ENCODE results near the gene MUL1.

Gene MUL1

GRCh38 chr1:20507564-20508410, at the start of gene MUL1:
TSS of gene MUL1 (minus strand) at chr1:20508151. CDS start at chr1:20508024, 127 bp downstream.
- Histone ChIP-seq H3K4me1 (ENCODE audit: insufficient read depth, low read length) (peaks cover 17% of the 10 kb centered on the region), H3K27me3 (ENCODE audit: insufficient read depth, low read length) (peaks cover 5% of the 10 kb centered on the region), H3K36me3 (ENCODE audit: insufficient read depth, low read length) (peaks cover 13% of the 10 kb centered on the region), H3K4me3 (ENCODE audit: low read length) (peak within 1 kb of the TSS; percentile 83), H2AFZ (ENCODE audit: low read depth, low read length) (peak within 1 kb of the TSS; percentile 65), H3K9me3 (ENCODE audit: low read length) (no peaks in the 10 kb centered on the region)

GRCh38 chr1:20555758-20556120, 47.8 kb upstream of the MUL1 start:
- H3K4me3 ChIP-seq (ENCODE audit: low read length), result no peak overlapping the region
- H3K27me3 ChIP-seq (ENCODE audit: insufficient read depth, low read length), result peaks cover 82% of the 10 kb centered on the region

GRCh38 chr1:20555025-20555757, 47.2 kb upstream of the MUL1 start:
- peaks cover 4% of the 10 kb centered on the region for H3K4me1 ChIP-seq (ENCODE audit: insufficient read depth, low read length)
- peaks cover 79% of the 10 kb centered on the region for H3K27me3 ChIP-seq (ENCODE audit: insufficient read depth, low read length)
- no peak overlapping the region for H2AFZ ChIP-seq (ENCODE audit: low read depth, low read length)
- H3K4me3 ChIP-seq (ENCODE audit: low read length), result no peak overlapping the region
- no peaks in the 10 kb centered on the region for H3K9me3 ChIP-seq (ENCODE audit: low read length)
- H3K36me3 ChIP-seq (ENCODE audit: insufficient read depth, low read length), result no peaks in the 10 kb centered on the region

More at GRCh38 chr1:20555758-20556120, 47.8 kb upstream of the MUL1 start:
- H3K4me1 ChIP-seq (ENCODE audit: insufficient read depth, low read length), result peaks cover 4% of the 10 kb centered on the region
- no peaks in the 10 kb centered on the region for H3K36me3 ChIP-seq (ENCODE audit: insufficient read depth, low read length)
- no peaks in the 10 kb centered on the region for H3K9me3 ChIP-seq (ENCODE audit: low read length)
- H2AFZ ChIP-seq (ENCODE audit: low read depth, low read length), result no peak overlapping the region

GRCh38 chr1:20552728-20553445, 44.9 kb upstream of the MUL1 start:
- Histone ChIP-seq H3K4me1 (ENCODE audit: insufficient read depth, low read length) (peaks cover 4% of the 10 kb centered on the region), H3K9me3 (ENCODE audit: low read length) (no peaks in the 10 kb centered on the region), H3K36me3 (ENCODE audit: insufficient read depth, low read length) (no peaks in the 10 kb centered on the region), H3K4me3 (ENCODE audit: low read length) (peak overlapping the region; percentile 15), H3K27me3 (ENCODE audit: insufficient read depth, low read length) (peaks cover 78% of the 10 kb centered on the region), H2AFZ (ENCODE audit: low read depth, low read length) (peak overlapping the region; percentile 62)

- Histone ChIP-seq H3K9me3 (ENCODE audit: low read length) (no peaks in the 10 kb centered on the region), H3K4me3 (ENCODE audit: low read length) (peak within 1 kb of the TSS; percentile 44), H3K36me3 (ENCODE audit: insufficient read depth, low read length) (no peaks in the 10 kb centered on the region), H3K27me3 (ENCODE audit: insufficient read depth, low read length) (peaks cover 72% of the 10 kb centered on the region), H3K4me1 (ENCODE audit: insufficient read depth, low read length) (peaks cover 4% of the 10 kb centered on the region), H2AFZ (ENCODE audit: low read depth, low read length) (peak within 1 kb of the TSS; percentile 62)
Observed at GRCh38 chr1:20551945-20552727, 44.2 kb upstream of the MUL1 start, which contains the start of gene FAM43B. TSS of gene FAM43B (plus strand) at chr1:20552573. CDS start at chr1:20552974, 401 bp downstream.

GRCh38 chr1:20551161-20551560, 43.2 kb upstream of the MUL1 start:
- peaks cover 63% of the 10 kb centered on the region for H3K27me3 ChIP-seq (ENCODE audit: insufficient read depth, low read length)
- H3K4me3 ChIP-seq (ENCODE audit: low read length), result no peak overlapping the region
- no peaks in the 10 kb centered on the region for H3K9me3 ChIP-seq (ENCODE audit: low read length)
- no peaks in the 10 kb centered on the region for H3K36me3 ChIP-seq (ENCODE audit: insufficient read depth, low read length)
- H2AFZ ChIP-seq (ENCODE audit: low read depth, low read length), result no peak overlapping the region
- peaks cover 4% of the 10 kb centered on the region for H3K4me1 ChIP-seq (ENCODE audit: insufficient read depth, low read length)

GRCh38 chr1:20546637-20547036, 38.7 kb upstream of the MUL1 start:
- Histone ChIP-seq H3K27me3 (ENCODE audit: insufficient read depth, low read length) (peaks cover 25% of the 10 kb centered on the region), H3K36me3 (ENCODE audit: insufficient read depth, low read length) (no peaks in the 10 kb centered on the region)

GRCh38 chr1:20540281-20540680, 32.3 kb upstream of the MUL1 start:
- no peak overlapping the region for H2AFZ ChIP-seq (ENCODE audit: low read depth, low read length)
- H3K4me1 ChIP-seq (ENCODE audit: insufficient read depth, low read length), result no peaks in the 10 kb centered on the region
- H3K9me3 ChIP-seq (ENCODE audit: low read length), result no peaks in the 10 kb centered on the region
- no peak overlapping the region for H3K4me3 ChIP-seq (ENCODE audit: low read length)
- H3K36me3 ChIP-seq (ENCODE audit: insufficient read depth, low read length), result no peaks in the 10 kb centered on the region
- peaks cover 24% of the 10 kb centered on the region for H3K27me3 ChIP-seq (ENCODE audit: insufficient read depth, low read length)

More at GRCh38 chr1:20546637-20547036, 38.7 kb upstream of the MUL1 start:
- H3K4me1 ChIP-seq (ENCODE audit: insufficient read depth, low read length), result no peaks in the 10 kb centered on the region
- H2AFZ ChIP-seq (ENCODE audit: low read depth, low read length), result no peak overlapping the region
- H3K9me3 ChIP-seq (ENCODE audit: low read length), result no peaks in the 10 kb centered on the region
- no peak overlapping the region for H3K4me3 ChIP-seq (ENCODE audit: low read length)

- Histone ChIP-seq H3K4me3 (ENCODE audit: low read length) (no peak overlapping the region), H2AFZ (ENCODE audit: low read depth, low read length) (no peak overlapping the region), H3K4me1 (ENCODE audit: insufficient read depth, low read length) (no peaks in the 10 kb centered on the region), H3K9me3 (ENCODE audit: low read length) (no peaks in the 10 kb centered on the region), H3K27me3 (ENCODE audit: insufficient read depth, low read length) (peaks cover 37% of the 10 kb centered on the region), H3K36me3 (ENCODE audit: insufficient read depth, low read length) (no peaks in the 10 kb centered on the region)
Observed at GRCh38 chr1:20538760-20539551, 31.0 kb upstream of the MUL1 start.

GRCh38 chr1:20538227-20538626, 30.3 kb upstream of the MUL1 start:
- H3K27me3 ChIP-seq (ENCODE audit: insufficient read depth, low read length), result peaks cover 44% of the 10 kb centered on the region

GRCh38 chr1:20534659-20535417, 26.9 kb upstream of the MUL1 start:
- H3K4me3 ChIP-seq (ENCODE audit: low read length), result no peak overlapping the region
- H3K4me1 ChIP-seq (ENCODE audit: insufficient read depth, low read length), result peaks cover 11% of the 10 kb centered on the region
- H3K36me3 ChIP-seq (ENCODE audit: insufficient read depth, low read length), result no peaks in the 10 kb centered on the region
- peaks cover 31% of the 10 kb centered on the region for H3K27me3 ChIP-seq (ENCODE audit: insufficient read depth, low read length)
- H3K9me3 ChIP-seq (ENCODE audit: low read length), result no peaks in the 10 kb centered on the region
- H2AFZ ChIP-seq (ENCODE audit: low read depth, low read length), result no peak overlapping the region

More at GRCh38 chr1:20538227-20538626, 30.3 kb upstream of the MUL1 start:
- Histone ChIP-seq H3K4me1 (ENCODE audit: insufficient read depth, low read length) (no peaks in the 10 kb centered on the region), H2AFZ (ENCODE audit: low read depth, low read length) (no peak overlapping the region), H3K36me3 (ENCODE audit: insufficient read depth, low read length) (no peaks in the 10 kb centered on the region), H3K4me3 (ENCODE audit: low read length) (no peak overlapping the region), H3K9me3 (ENCODE audit: low read length) (no peaks in the 10 kb centered on the region)
